GM19455 (cell line): ENCODE measurements around the gene GTF3C1.

Source experiments
- ATAC-seq: cut with Tn5 transposase; IDR thresholded peaks from one replicate; pipeline ENCODE4 v1.9.1; 2021; ENCODE audit not compliant: unreplicated experiment

GTF3C1 gene

GRCh38 chr16:27428026-27428785 is 121.5 kb downstream of the GTF3C1 start:
- no peak for ATAC-seq

GRCh38 chr16:27427538-27427937 is 122.2 kb downstream of the GTF3C1 start:
- ATAC-seq = no peak

GRCh38 chr16:27426423-27427408 is 123.0 kb downstream of the GTF3C1 start:
- ATAC-seq = peak; percentile 66

- ATAC-seq = no peak
Observed at GRCh38 chr16:27425961-27426360, 123.8 kb downstream of the GTF3C1 start.

GRCh38 chr16:27424772-27425498 is 124.8 kb downstream of the GTF3C1 start:
- no peak for ATAC-seq

- no peak for ATAC-seq
Observed at GRCh38 chr16:27421961-27422740, 127.6 kb downstream of the GTF3C1 start.

GRCh38 chr16:27417047-27417671 is 132.6 kb downstream of the GTF3C1 start:
- no peak for ATAC-seq

- no peak for ATAC-seq
Observed at GRCh38 chr16:27414788-27415431, 134.8 kb downstream of the GTF3C1 start.

- ATAC-seq = no peak
Observed at GRCh38 chr16:27413956-27414355, 135.8 kb downstream of the GTF3C1 start.

- ATAC-seq = no peak
Observed at GRCh38 chr16:27410761-27411160, 139.0 kb downstream of the GTF3C1 start.
